ENCODE data around the gene SVIL.

- TF ChIP-seq CTCF (IDR thresholded peaks at IDR 0.05) (no peak), POLR2A (IDR thresholded peaks at IDR 0.05; ENCODE audit: low read depth) (no peak)
Observed at GRCh38 chr10:29656451-29656992, 21.8 kb upstream of the SVIL start.

Measured in esophagus muscularis mucosa (tissue), 3 donors.